B cell (primary cell): ENCODE measurements around the gene DTX3.

Experiments
- EZH2 ChIP-seq: IDR thresholded peaks from 2 replicates; pipeline ENCODE4 v1.6.1; 2012; ENCODE audit warnings: borderline replicate concordance, low read depth, mild to moderate bottlenecking, moderate library complexity, low read length; ENCODE audit not compliant: insufficient read depth, poor library complexity, severe bottlenecking
- TF ChIP-seq, protein P1 (sequence below): fragments of 200-600 bp; IDR thresholded peaks from one replicate; pipeline ENCODE4 v1.8.0; 2022; ENCODE audit warnings: antibody characterized with exemption, mild to moderate bottlenecking

DNA sequence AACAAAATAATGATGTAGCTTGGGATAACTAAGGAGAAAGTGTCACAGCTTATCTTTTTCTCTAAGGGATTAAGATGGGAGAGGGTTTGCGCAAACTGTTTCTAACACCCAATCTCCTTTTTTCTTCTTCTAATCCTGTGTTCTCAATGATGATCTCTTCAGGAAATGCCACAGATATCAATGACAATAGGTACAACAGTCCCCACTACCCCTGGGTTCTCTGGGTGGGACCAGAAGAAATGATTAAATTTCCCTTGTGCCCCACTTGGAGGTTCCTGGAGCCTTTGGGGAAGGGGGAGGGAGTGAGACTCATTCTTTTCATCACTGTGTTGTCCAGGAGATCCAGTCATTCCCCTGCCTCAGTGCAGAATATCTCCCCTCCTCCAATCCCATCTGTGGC is 22.2 kb upstream of the DTX3 start:
- TF ChIP-seq, protein P1, sequence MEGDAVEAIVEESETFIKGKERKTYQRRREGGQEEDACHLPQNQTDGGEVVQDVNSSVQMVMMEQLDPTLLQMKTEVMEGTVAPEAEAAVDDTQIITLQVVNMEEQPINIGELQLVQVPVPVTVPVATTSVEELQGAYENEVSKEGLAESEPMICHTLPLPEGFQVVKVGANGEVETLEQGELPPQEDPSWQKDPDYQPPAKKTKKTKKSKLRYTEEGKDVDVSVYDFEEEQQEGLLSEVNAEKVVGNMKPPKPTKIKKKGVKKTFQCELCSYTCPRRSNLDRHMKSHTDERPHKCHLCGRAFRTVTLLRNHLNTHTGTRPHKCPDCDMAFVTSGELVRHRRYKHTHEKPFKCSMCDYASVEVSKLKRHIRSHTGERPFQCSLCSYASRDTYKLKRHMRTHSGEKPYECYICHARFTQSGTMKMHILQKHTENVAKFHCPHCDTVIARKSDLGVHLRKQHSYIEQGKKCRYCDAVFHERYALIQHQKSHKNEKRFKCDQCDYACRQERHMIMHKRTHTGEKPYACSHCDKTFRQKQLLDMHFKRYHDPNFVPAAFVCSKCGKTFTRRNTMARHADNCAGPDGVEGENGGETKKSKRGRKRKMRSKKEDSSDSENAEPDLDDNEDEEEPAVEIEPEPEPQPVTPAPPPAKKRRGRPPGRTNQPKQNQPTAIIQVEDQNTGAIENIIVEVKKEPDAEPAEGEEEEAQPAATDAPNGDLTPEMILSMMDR: no peak
- no peak for TF ChIP-seq EZH2
